Sigmoid colon (tissue), 4 donors: ENCODE data around the gene RASSF8.

Experiments
- EP300 ChIP-seq, 4 donors: sonication (generic); formaldehyde crosslinking; IDR thresholded peaks; one replicate each; pipeline ENCODE4 v1.6.1; 2017; ENCODE audit warnings: antibody characterized with exemption in 4 of 4
- POLR2A ChIP-seq, 2 donors: fragments of 450-650 bp; IDR thresholded peaks; one replicate each; pipeline ENCODE4 v1.6.1; 2016; ENCODE audit warnings: antibody characterized with exemption in 2 of 2, mild to moderate bottlenecking in 2 of 2, moderate library complexity in 2 of 2
- POLR2AphosphoS5 ChIP-seq, 4 donors: sonication (generic); formaldehyde crosslinking; IDR thresholded peaks; one replicate each; pipeline ENCODE4 v1.6.1; 2017; ENCODE audit warnings: antibody characterized with exemption in 4 of 4
- TF ChIP-seq, protein P1 (sequence below), 4 experiments: fragments of 450-650 bp in 3 of 4; fragments of 200-600 bp in 1 of 4; IDR thresholded peaks; one replicate each; pipeline ENCODE4 v1.5.1; 2016 to 2019; ENCODE audit warnings: antibody characterized with exemption in 4 of 4, mild to moderate bottlenecking in 3 of 4, moderate library complexity in 2 of 4

DNA sequence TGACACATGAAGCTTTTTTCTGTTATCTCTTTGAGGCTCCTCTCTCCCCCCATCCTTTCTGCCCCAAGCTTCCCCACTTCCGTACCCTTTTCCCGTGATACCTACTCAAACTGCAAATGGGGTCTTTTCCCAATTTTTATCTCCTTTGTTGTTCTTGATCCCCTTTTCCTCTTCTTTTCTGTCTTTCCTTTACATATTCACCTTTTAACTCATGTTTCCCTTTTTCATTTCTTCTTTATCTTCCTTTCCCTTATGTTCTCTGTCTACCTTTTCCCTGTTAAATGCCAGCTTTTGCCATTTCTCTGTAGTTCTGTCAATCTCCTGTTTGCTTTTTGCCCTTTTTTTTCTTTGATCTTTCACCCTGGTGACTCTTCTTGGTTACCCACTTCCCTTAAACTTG lies 168.9 kb downstream of the RASSF8 start:
- TF ChIP-seq, protein P1, sequence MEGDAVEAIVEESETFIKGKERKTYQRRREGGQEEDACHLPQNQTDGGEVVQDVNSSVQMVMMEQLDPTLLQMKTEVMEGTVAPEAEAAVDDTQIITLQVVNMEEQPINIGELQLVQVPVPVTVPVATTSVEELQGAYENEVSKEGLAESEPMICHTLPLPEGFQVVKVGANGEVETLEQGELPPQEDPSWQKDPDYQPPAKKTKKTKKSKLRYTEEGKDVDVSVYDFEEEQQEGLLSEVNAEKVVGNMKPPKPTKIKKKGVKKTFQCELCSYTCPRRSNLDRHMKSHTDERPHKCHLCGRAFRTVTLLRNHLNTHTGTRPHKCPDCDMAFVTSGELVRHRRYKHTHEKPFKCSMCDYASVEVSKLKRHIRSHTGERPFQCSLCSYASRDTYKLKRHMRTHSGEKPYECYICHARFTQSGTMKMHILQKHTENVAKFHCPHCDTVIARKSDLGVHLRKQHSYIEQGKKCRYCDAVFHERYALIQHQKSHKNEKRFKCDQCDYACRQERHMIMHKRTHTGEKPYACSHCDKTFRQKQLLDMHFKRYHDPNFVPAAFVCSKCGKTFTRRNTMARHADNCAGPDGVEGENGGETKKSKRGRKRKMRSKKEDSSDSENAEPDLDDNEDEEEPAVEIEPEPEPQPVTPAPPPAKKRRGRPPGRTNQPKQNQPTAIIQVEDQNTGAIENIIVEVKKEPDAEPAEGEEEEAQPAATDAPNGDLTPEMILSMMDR (IDR thresholded peaks at IDR 0.05) = no peak
- TF ChIP-seq POLR2AphosphoS5 (IDR thresholded peaks at IDR 0.05) (no peak), POLR2A (IDR thresholded peaks at IDR 0.05) (no peak), EP300 (IDR thresholded peaks at IDR 0.05) (no peak)
